K562 (cell line): ENCODE data around the gene FOXJ2. TPM values are rescaled to one million over a fixed set of nuclear protein-coding genes. Genes with fewer than 3 reads are reported as not detected.

Source experiments
- ATAC-seq: fragments of 200-7000 bp; cut with Tn5 transposase; 3 replicates; pipeline ENCODE4 v1.9.1; 2020; ENCODE audit warnings: moderate library complexity
- BruUV-seq: library from RNA; stranded (reverse); fragments of 400-500 nt; replicated peaks from 2 replicates; lab custom pipeline; 2021; lab: Mats Ljungman, UMichigan
- CTCF ChIA-PET: fragments of 300-600 bp; formaldehyde crosslinking; extraction: SDS; loops from one replicate; lab custom pipeline; 2021; ENCODE audit warnings: low intra/inter-chr PET ratio; lab: Yijun Ruan, JAX
- POLR2A ChIA-PET: fragments of 300-600, 350-650 bp; sonication (Branson Sonifier 250); formaldehyde crosslinking; extraction: SDS; loops from one replicate; lab custom pipeline; 2021; ENCODE audit warnings: antibody characterized with exemption, inconsistent platforms; lab: Yijun Ruan, JAX
- DNase-seq, 4 experiments: peaks; one replicate each; pipeline versions ENCODE4 v3.0.0 to v3.0.0-alpha.2; 2011 to 2018; ENCODE audit warnings: low spot score in 3 of 4, mixed read lengths in 3 of 4; ENCODE audit errors: extremely low read depth in 1 of 4
- FAIRE-seq: peaks from 2 replicates; lab custom pipeline; 2011; peaks lifted over from hg19 to GRCh38; lab: Jason Lieb, UNC
- H2AFZ ChIP-seq: 2 replicates; pipeline ENCODE4 v1.6.0; 2011; ENCODE audit warnings: low read depth, low read length, control low read depth, inconsistent platforms
- H3K27ac ChIP-seq: fragments of 200-600 bp; 3 replicates; pipeline ENCODE4 v1.8.0; 2011; ENCODE audit warnings: low read depth, mild to moderate bottlenecking, control low read depth, inconsistent platforms, low read length, moderate library complexity, mixed read lengths; ENCODE audit errors: extremely low read depth
- H3K27me3 ChIP-seq, 2 experiments: fragments of 300-600 bp in 1 of 2; 2 replicates in 1 of 2; 3 replicates in 1 of 2; pipeline versions ENCODE4 v1.6.0 to v1.8.0; 2011; ENCODE audit warnings: inconsistent platforms in 2 of 2, low read length in 2 of 2, mild to moderate bottlenecking in 1 of 2, mixed read lengths in 1 of 2, moderate library complexity in 1 of 2; ENCODE audit not compliant: control insufficient read depth in 2 of 2, insufficient read depth in 2 of 2
- H3K36me3 ChIP-seq: fragments of 300-600 bp; 3 replicates; pipeline ENCODE4 v1.8.0; 2011; ENCODE audit warnings: mild to moderate bottlenecking, low read length, inconsistent platforms; ENCODE audit not compliant: control insufficient read depth, insufficient read depth
- H3K4me1 ChIP-seq, 2 experiments: fragments of 200-600 bp in 1 of 2; replicated peaks in 1 of 2; 2 replicates in 1 of 2; 3 replicates in 1 of 2; pipeline versions ENCODE4 v1.5.1 to v1.8.0; 2011; ENCODE audit warnings: inconsistent platforms in 2 of 2, low read length in 2 of 2, mild to moderate bottlenecking in 1 of 2, mixed read lengths in 1 of 2, moderate library complexity in 1 of 2; ENCODE audit not compliant: control insufficient read depth in 2 of 2, insufficient read depth in 2 of 2
- H3K4me2 ChIP-seq: 2 replicates; pipeline ENCODE4 v1.6.1; 2011; ENCODE audit warnings: low read length, control low read depth, inconsistent platforms, mixed read lengths; ENCODE audit not compliant: insufficient read depth
- H3K4me3 ChIP-seq: fragments of 200-600 bp; sonication (generic), shearing (Covaris generic); 2 replicates; pipeline ENCODE4 v1.5.1; 2016; ENCODE audit warnings: control low read depth, inconsistent platforms
- H3K79me2 ChIP-seq: fragments of 200-600 bp; 3 replicates; pipeline ENCODE4 v1.8.0; 2011; ENCODE audit warnings: low read length, inconsistent platforms; ENCODE audit not compliant: control insufficient read depth, insufficient read depth
- H3K9ac ChIP-seq, 2 experiments: 2 replicates each; pipeline versions ENCODE4 v1.6.0 to v1.6.1; 2011; ENCODE audit warnings: low read depth in 2 of 2, low read length in 2 of 2, control low read depth in 1 of 2, inconsistent platforms in 1 of 2, mild to moderate bottlenecking in 1 of 2, mixed read lengths in 1 of 2; ENCODE audit not compliant: insufficient read depth in 1 of 2
- H3K9me1 ChIP-seq: one replicate; pipeline ENCODE4 v1.6.0; 2011; ENCODE audit warnings: inconsistent platforms, mild to moderate bottlenecking, low read length, moderate library complexity; ENCODE audit not compliant: control insufficient read depth, insufficient read depth
- H3K9me3 ChIP-seq: replicated peaks from 2 replicates; pipeline ENCODE4 v1.5.1; 2011; ENCODE audit warnings: low read depth, low read length, inconsistent platforms; ENCODE audit not compliant: control insufficient read depth, insufficient read depth
- H4K20me1 ChIP-seq: replicated peaks from 2 replicates; pipeline ENCODE4 v1.6.1; 2011; ENCODE audit warnings: low read length, inconsistent platforms, mixed read lengths; ENCODE audit not compliant: control insufficient read depth, insufficient read depth
- ATF3 ChIP-seq, 2 experiments: fragments of 450-650 bp in 1 of 2; sonication (generic) in 1 of 2; formaldehyde crosslinking in 1 of 2; IDR thresholded peaks in 1 of 2; conservative IDR thresholded peaks in 1 of 2; 2 replicates each; pipeline versions ENCODE4 v1.6.1 to v1.8.1; 2016 to 2023; ENCODE audit warnings: mild to moderate bottlenecking in 2 of 2, moderate library complexity in 2 of 2, inconsistent platforms in 1 of 2, missing genetic modification reagents in 1 of 2
- DPF2 ChIP-seq: fragments of 450-650 bp; IDR thresholded peaks from 2 replicates; pipeline ENCODE4 v1.6.1; 2016
- ELK3 ChIP-seq: fragments of 450-650 bp; formaldehyde crosslinking; IDR thresholded peaks from 2 replicates; pipeline ENCODE4 v1.4.0; 2020; ENCODE audit warnings: mild to moderate bottlenecking
- HIVEP1 ChIP-seq: fragments of 250-450 bp; sonication (Bioruptor Pico); IDR thresholded peaks from 2 replicates; pipeline ENCODE4 v1.4.0; 2020; ENCODE audit warnings: mild to moderate bottlenecking
- POLR2AphosphoS2 ChIP-seq: IDR thresholded peaks from 2 replicates; pipeline ENCODE4 v1.6.1; 2012; ENCODE audit warnings: low read length, improper control_type of control experiment
- POLR2H ChIP-seq: IDR thresholded peaks from 2 replicates; pipeline ENCODE4 v1.6.1; 2016; ENCODE audit warnings: missing genetic modification characterization, low read depth, mild to moderate bottlenecking, control low read depth, missing compliant biosample characterization, moderate library complexity
- SMAD2 ChIP-seq: fragments of 150-350 bp; IDR thresholded peaks from 2 replicates; pipeline ENCODE4 v1.6.1; 2014; ENCODE audit warnings: low read depth, mild to moderate bottlenecking, low read length
- SP1 ChIP-seq: sonication (generic); formaldehyde crosslinking; IDR thresholded peaks from 2 replicates; pipeline ENCODE4 v1.8.1; 2022; ENCODE audit warnings: mild to moderate bottlenecking, missing genetic modification reagents
- VEZF1 ChIP-seq: fragments of 200-800 bp; sonication (Bioruptor generic); IDR thresholded peaks from 2 replicates; pipeline ENCODE4 v1.6.1; 2017; ENCODE audit warnings: missing genetic modification characterization, missing compliant biosample characterization
- ZNF217 ChIP-seq: sonication (generic); formaldehyde crosslinking; IDR thresholded peaks from 2 replicates; pipeline ENCODE4 v1.8.0; 2022; ENCODE audit warnings: mild to moderate bottlenecking, missing genetic modification reagents
- ZNF518B ChIP-seq: fragments of 250-450 bp; sonication (Bioruptor Pico); IDR thresholded peaks from 2 replicates; pipeline ENCODE4 v1.5.0; 2021; ENCODE audit warnings: mild to moderate bottlenecking, moderate library complexity
- ZSCAN32 ChIP-seq: fragments of 450-650 bp; formaldehyde crosslinking; IDR thresholded peaks from 2 replicates; pipeline ENCODE4 v1.4.0; 2020; ENCODE audit warnings: mild to moderate bottlenecking, moderate library complexity
- WGBS: fragments of 100-300 bp; shearing (Covaris generic); methylation state at CpG from one replicate; pipeline ENCODE4 v1.1.6; 2016; ENCODE audit warnings: low coverage, mixed read lengths; ENCODE audit not compliant: insufficient coverage; ENCODE audit errors: missing lambda C conversion rate; 5-methylcytosine and 5-hydroxymethylcytosine counted together
- in situ Hi-C: fragments of 300-500 bp; cut with MboI; formaldehyde crosslinking; loops from 4 replicates; pipeline ENCODE4 v1.15.0; 2018; ENCODE audit warnings: inconsistent platforms, mixed read lengths
- intact Hi-C: fragments of 100-400 bp; cut with micrococcal nuclease; formaldehyde crosslinking; loops from 2 replicates; pipeline ENCODE4 v1.14.2; 2022
- polyA plus RNA-seq, 8 experiments: library from polyadenylated mRNA; depleted of rRNA in 4 of 8; stranded (reverse) in 5 of 8; unstranded in 3 of 8; fragments of >200 nt; fragmentation: Nextera tagmentation in 2 of 8; fragmentation: Illumina TruSeq in 1 of 8; extraction: Ambion mirVana in 2 of 8; extraction: Trizol in 1 of 8; gene quantifications; 2 replicates each; pipeline versions ENCODE4 v1.2.1 to v1.2.3, GENCODE V29; 2011 to 2014; ENCODE audit warnings: inconsistent platforms in 1 of 8, missing spikeins in 1 of 8
- total RNA-seq, 7 experiments: library from RNA; depleted of rRNA in 6 of 7; stranded (reverse); fragments of >200 nt in 6 of 7; fragmentation: Illumina TruSeq in 2 of 7; extraction: Trizol in 2 of 7; gene quantifications; 2 replicates each; pipeline versions ENCODE4 v1.2.1 to v1.2.3, GENCODE V29; 2011 to 2021; ENCODE audit warnings: low replicate concordance in 1 of 7

Gene FOXJ2
- total and polyA plus RNA-seq, 9 of the 15 experiments (the other 6 are each of a cell fraction or from before 2014, with no cell fraction given), result 1.0 to 7.5 (median 2.4) TPM

DNA sequence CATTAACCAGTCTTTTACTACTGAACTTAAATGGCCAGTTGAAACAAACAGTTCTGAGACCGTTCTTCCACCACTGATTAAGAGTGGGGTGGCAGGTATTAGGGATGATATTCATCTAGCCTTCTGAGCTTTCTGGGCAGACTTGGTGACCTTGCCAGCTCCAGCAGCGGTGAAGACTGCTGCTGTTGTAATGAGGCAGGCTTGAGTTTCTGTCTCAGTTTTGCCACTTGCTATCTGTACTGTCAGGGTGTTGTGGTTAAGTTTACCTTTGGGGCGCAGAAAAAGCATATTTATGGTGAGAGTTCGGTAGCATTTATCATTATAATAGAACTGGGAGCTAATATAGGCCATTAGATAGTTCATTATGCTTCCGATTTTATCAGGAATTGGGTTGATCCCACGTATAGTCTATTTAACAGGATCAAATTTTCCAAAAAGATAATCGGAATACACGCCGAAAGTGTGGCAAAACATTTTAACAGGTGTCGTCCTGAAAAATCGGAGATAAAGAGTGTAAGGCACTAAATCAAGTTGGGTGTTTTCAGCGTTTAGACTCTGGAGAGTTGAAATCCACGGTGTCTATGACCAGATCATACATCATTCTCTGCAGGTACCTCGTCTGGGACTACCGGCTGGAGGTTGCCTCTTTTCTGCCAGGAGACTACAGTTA is 48.9 kb downstream of the FOXJ2 start (continued):
- no peak for TF ChIP-seq ELK3 (CRISPR knock-in tag)
- TF ChIP-seq POLR2AphosphoS2, result no peak
- 0 out of 2 replicates have a peak, but pooled peaks have one; percentile 13 for TF ChIP-seq VEZF1 (CRISPR knock-in tag)
- TF ChIP-seq SP1, result 0 out of 2 replicates have a peak, but pooled peaks have one; percentile 4
- no peak for TF ChIP-seq SMAD2
- no peak for TF ChIP-seq HIVEP1 (CRISPR knock-in tag)
- TF ChIP-seq ZSCAN32, result no peak
- no peak for TF ChIP-seq ZNF217

DNA sequence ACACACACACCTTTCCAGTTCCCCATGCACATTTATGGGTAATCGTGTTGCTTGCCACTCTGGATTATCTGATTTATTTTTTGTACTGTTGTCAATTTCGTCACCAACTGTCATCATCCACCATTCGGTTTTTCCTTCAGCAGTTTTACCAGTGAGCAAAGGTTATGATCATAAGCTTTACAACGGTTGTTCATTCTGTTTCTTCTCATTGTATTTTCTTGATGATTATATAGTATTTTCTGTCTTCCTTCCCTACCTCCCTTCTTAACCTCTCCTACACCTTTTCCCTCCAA is 50.2 kb downstream of the FOXJ2 start:
- H3K27ac ChIP-seq, result peak overlapping the region; percentile 90
- CTCF ChIA-PET, result no interaction called here
- peaks cover 14 to 17% of the 10 kb centered on the region in 2 experiments; a peak in 4 of 5 replicates for H3K4me1 ChIP-seq
- peak overlapping the region; percentile 58 for H3K4me3 ChIP-seq
- no TSS peak for BruUV-seq
- ATAC-seq (no peak), FAIRE-seq (no peak), DNase-seq (no peak)
- H4K20me1 ChIP-seq, result 0 out of 2 replicates have a peak, but pooled peaks cover 3% of the 10 kb centered on the region
- H3K27me3 ChIP-seq, result no peaks in the 10 kb centered on the region
- H2AFZ ChIP-seq, result peak overlapping the region; percentile 76
- H3K9me3 ChIP-seq, result no peaks in the 10 kb centered on the region
- H3K9me1 ChIP-seq, result no peaks in the 10 kb centered on the region
- peaks cover 13% of the 10 kb centered on the region; the same call in 2 of the 3 replicates for H3K36me3 ChIP-seq
- intact Hi-C loops (loop anchor here (5.0 to 10.0 kb wide), 2 partner anchors 50 to 148 kb away; partner anchors contain the start of genes FOXJ2 and SLC2A3), in situ Hi-C loops (loop anchor here (5.0 kb wide), 1 partner anchor 35 kb away; no protein-coding TSS in a partner anchor)
- peak overlapping the region; percentile 89 to 96; a peak in 3 of 4 replicates for H3K9ac ChIP-seq
- POLR2A ChIA-PET, result interaction anchor here (0.6 to 0.7 kb wide), 3 partner anchors 16 to 1545 kb away, joined by 3 to 5 read pairs (median 3); partner anchors contain the start of gene C3AR1
- H3K79me2 ChIP-seq, result peaks cover 63% of the 10 kb centered on the region
- WGBS, result 0% methylated on average over 4 of the region's 4 CpGs
- H3K4me2 ChIP-seq, result peak overlapping the region; percentile 88
- TF ChIP-seq DPF2, result peak; percentile 48; the same call in 1 of the 2 replicates
- no peak for TF ChIP-seq ZNF518B (CRISPR knock-in tag)
- peak; percentile 60 for TF ChIP-seq ATF3 (IDR thresholded peaks at IDR 0.05)
- TF ChIP-seq ATF3 (CRISPR knock-in tag; conservative IDR thresholded peaks at IDR 0.05), result no peak
- no peak for TF ChIP-seq POLR2H
